SK-N-MC (cell line): Measurements from ENCODE around the gene GUCA2B.

Source experiments
- EZH2 ChIP-seq: fragments of 200-600 bp; sonication (generic); IDR thresholded peaks from one replicate; pipeline ENCODE4 v1.6.1; 2017; ENCODE audit warnings: antibody characterized with exemption
- POLR2AphosphoS5 ChIP-seq: IDR thresholded peaks from 2 replicates; pipeline ENCODE4 v1.6.1; 2012; ENCODE audit warnings: mild to moderate bottlenecking, low read depth, low read length, borderline replicate concordance

DNA sequence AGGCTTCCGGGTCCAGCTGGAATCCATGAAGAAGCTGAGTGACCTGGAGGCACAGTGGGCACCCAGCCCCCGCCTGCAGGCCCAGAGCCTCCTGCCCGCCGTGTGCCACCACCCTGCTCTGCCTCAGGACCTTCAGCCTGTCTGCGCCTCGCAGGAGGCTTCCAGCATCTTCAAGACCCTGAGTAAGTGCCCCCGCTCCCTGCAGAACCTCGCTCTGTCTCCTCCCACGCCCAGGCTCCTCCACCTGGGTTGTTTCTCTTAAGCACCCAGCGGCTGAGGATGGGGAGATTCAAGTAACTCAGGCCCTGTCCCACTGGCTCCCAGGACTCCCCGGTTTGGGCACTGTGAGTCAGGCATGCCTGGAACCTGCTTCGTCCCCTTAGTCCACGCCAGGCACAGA lies 1.5 kb downstream of the GUCA2B start:
- TF ChIP-seq EZH2 (no peak), POLR2AphosphoS5 (no peak)
